GM12892 (cell line): Measurements from ENCODE around the gene SORCS1.

Experiments
- POLR2A ChIP-seq: IDR thresholded peaks from 2 replicates; pipeline ENCODE4 v1.6.1; 2011; ENCODE audit warnings: low read depth, low read length, control low read depth
- POLR2AphosphoS5 ChIP-seq: IDR thresholded peaks from 2 replicates; pipeline ENCODE4 v1.6.1; 2011; ENCODE audit warnings: low read depth, low read length, control low read depth
- TAF1 ChIP-seq: IDR thresholded peaks from 2 replicates; pipeline ENCODE4 v1.6.1; 2011; ENCODE audit warnings: low read depth, mild to moderate bottlenecking, control low read depth, low read length, borderline replicate concordance

DNA sequence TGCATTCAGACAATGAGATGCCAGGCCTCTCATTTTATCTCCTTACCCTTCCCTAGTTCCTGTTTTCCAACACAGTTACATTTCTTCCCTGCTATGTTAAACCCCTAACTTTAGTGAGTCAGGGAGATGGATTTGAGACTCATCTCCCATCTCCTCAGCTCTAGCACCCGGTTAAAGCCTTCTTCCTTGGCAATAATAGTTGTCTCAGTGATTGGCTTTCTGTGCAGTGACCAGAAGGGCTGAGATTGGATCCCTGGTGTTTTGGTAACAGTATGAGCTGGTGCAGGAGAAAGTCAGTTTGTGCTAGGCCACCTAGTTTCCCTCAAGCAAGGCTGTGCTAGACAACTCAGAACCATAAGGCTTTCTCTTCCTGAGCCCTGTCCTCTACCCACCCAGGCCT is 212.5 kb downstream of the SORCS1 start:
- no peak for TF ChIP-seq POLR2AphosphoS5
- no peak for TF ChIP-seq POLR2A
- TF ChIP-seq TAF1: no peak
